H1 (cell line): ENCODE data around the gene GNAI1. TPM values are rescaled to one million over a fixed set of nuclear protein-coding genes. Genes with fewer than 3 reads are reported as not detected.

Experiments used
- EZH2 ChIP-seq: fragments of 200-600 bp; sonication (generic); IDR thresholded peaks from 2 replicates; pipeline ENCODE4 v1.7.1; 2012; ENCODE audit warnings: low read depth, mild to moderate bottlenecking, moderate library complexity, low read length, inconsistent platforms; ENCODE audit not compliant: severe bottlenecking
- JUN ChIP-seq: IDR thresholded peaks from 2 replicates; pipeline ENCODE4 v1.6.1; 2011; ENCODE audit warnings: low read depth, mild to moderate bottlenecking, improper control_type of control experiment, low read length
- KDM4A ChIP-seq: IDR thresholded peaks from one replicate; pipeline ENCODE4 v1.7.1; 2012; ENCODE audit warnings: low read depth, mild to moderate bottlenecking, moderate library complexity, low read length, inconsistent platforms; ENCODE audit not compliant: severe bottlenecking
- NANOG ChIP-seq: IDR thresholded peaks from 2 replicates; pipeline ENCODE4 v1.6.1; 2011; ENCODE audit warnings: low read length, low read depth, mild to moderate bottlenecking, inconsistent platforms; ENCODE audit not compliant: insufficient read depth, poor library complexity, severe bottlenecking
- NRF1 ChIP-seq: IDR thresholded peaks from 2 replicates; pipeline ENCODE4 v1.6.1; 2011; ENCODE audit warnings: mild to moderate bottlenecking, low read depth, low read length, improper control_type of control experiment
- SP1 ChIP-seq: IDR thresholded peaks from 2 replicates; pipeline ENCODE4 v1.6.1; 2011; ENCODE audit warnings: low read depth, low read length
- polyA plus RNA-seq, 7 experiments: library from polyadenylated mRNA; depleted of rRNA in 3 of 7; stranded (reverse) in 5 of 7; unstranded in 2 of 7; fragments of >200 nt in 5 of 7; fragments of 200-250 nt in 2 of 7; gene quantifications; 1 replicate in 5 of 7; 2 replicates in 1 of 7; 4 replicates in 1 of 7; pipeline versions ENCODE4 v1.2.1 to v1.2.3, GENCODE V29; 2011 to 2013; ENCODE audit warnings: missing spikeins in 2 of 7, mixed read lengths in 2 of 7
- total RNA-seq: library from RNA; stranded (reverse); fragmentation: NEBNext Ultra II Directional; extraction: Animal tissue kit (Norgen Biotek cat#: 25700); gene quantifications from 2 replicates; pipeline ENCODE4 v1.2.1, GENCODE V29; 2021

The GNAI1 gene
- total and polyA plus RNA-seq, 2 of the 8 experiments (the other 6 are each of a cell fraction or from before 2014, with no cell fraction given): 8.0 to 29.5 TPM

DNA sequence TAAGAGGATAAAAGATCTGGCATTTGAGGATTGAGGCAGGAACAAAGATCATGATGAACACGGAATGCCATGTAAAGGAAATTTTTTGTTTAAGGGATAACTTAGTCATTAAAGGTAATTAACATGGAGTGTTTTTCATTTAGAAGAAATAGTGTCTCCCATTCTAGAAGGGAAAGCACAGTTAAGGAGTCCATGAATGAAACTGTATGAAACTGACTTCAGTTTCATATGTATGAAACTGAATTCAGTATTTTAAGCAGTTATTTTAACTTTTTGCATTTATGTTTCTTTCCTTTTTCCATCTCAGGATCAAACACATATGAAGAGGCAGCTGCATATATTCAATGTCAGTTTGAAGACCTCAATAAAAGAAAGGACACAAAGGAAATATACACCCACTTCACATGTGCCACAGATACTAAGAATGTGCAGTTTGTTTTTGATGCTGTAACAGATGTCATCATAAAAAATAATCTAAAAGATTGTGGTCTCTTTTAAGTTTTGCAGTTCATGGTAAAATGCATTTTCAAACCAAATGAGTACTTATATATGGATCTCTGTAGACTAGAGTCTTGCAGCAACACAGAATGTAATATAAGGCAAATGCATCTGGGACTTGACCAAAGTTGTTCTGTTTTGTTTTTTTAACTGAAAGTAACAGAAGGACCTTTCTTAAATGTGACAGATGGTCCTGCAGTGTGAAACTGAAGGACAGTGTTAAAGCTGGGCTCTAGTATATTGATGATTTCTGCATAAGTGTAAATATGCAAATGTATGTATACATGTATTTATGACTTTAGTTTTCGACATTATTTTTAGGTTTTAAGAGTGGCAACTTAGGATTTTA is 82.6 kb downstream of the GNAI1 start (continued):
- TF ChIP-seq EZH2: no peak
- no peak for TF ChIP-seq NANOG
- TF ChIP-seq SP1: no peak
- TF ChIP-seq JUN: no peak
- TF ChIP-seq NRF1: no peak
- no peak for TF ChIP-seq KDM4A
